Astrocyte (in vitro differentiated cells and primary cell): ENCODE data around the gene FOXR2.

ENCODE experiments used
- CTCF ChIP-seq: IDR thresholded peaks from 2 replicates; pipeline ENCODE4 v1.5.1; 2011; ENCODE audit warnings: low read depth, mild to moderate bottlenecking, inconsistent platforms, low read length, moderate library complexity; ENCODE audit not compliant: insufficient read depth
- EZH2 ChIP-seq: IDR thresholded peaks from 2 replicates; pipeline ENCODE4 v1.6.1; 2012; ENCODE audit warnings: mild to moderate bottlenecking, low read length, inconsistent platforms; ENCODE audit not compliant: insufficient read depth

DNA sequence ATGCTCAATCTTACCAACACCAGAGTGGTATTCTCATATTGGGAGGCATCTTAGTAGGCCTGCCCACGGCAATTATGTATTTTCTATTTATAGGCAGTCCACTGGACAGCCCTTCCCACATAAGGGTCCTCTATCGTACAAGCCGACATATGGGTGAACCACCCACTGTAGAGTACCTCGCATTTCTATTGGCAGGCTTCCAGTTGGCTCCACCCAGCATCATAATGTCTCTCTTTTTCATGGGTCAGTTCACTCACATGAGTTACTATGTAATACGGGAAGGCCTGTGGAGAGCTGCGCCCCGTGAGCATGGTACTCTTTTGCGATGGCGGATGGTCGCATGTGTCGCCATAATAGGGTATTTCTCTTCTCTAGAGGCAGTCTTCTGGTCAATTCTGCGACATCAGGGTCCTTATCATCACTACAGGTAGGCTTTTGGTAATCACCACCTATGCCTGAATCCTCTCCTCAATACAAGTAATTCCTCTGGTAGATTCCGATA lies 29.4 kb upstream of the FOXR2 start:
- TF ChIP-seq CTCF (no peak), EZH2 (no peak)
